NCI-H524 (cell line): ENCODE measurements around the gene PDXDC1.
A peak's percentile ranks its signal among the peaks of the same experiment; 100 is the strongest.
"Not testable (repeated sequence)": the region's sequence is repeated elsewhere in the genome, so short reads cannot be mapped to it uniquely, and the experiment has no call there.

Experiments used
- DNase-seq, 2 experiments: peaks; one replicate each; lab custom pipeline; 2025; lab: John Stamatoyannopoulos, UW

Gene PDXDC1

GRCh38 chr16:14971621-14972228 is 3.1 kb upstream of the PDXDC1 start:
- not testable (repeated sequence) for DNase-seq

- DNase-seq = not testable (repeated sequence)
Observed at GRCh38 chr16:14973785-14974322, 972 bp upstream of the PDXDC1 start.

GRCh38 chr16:14974331-14974655 is 533 bp upstream of the PDXDC1 start:
- DNase-seq = not testable (repeated sequence)

- DNase-seq = peak in 1 of 2 experiments; percentile 38
Observed at GRCh38 chr16:14975418-14976194, 780 bp downstream of the PDXDC1 start.

GRCh38 chr16:14976971-14977736 is 2.3 kb downstream of the PDXDC1 start:
- not testable (repeated sequence) for DNase-seq

GRCh38 chr16:14978281-14978680 is 3.5 kb downstream of the PDXDC1 start:
- not testable (repeated sequence) for DNase-seq

GRCh38 chr16:14978908-14979307 is 4.1 kb downstream of the PDXDC1 start:
- not testable (repeated sequence) for DNase-seq

- DNase-seq = not testable (repeated sequence)
Observed at GRCh38 chr16:14981234-14981633, 6.4 kb downstream of the PDXDC1 start.

DNA sequence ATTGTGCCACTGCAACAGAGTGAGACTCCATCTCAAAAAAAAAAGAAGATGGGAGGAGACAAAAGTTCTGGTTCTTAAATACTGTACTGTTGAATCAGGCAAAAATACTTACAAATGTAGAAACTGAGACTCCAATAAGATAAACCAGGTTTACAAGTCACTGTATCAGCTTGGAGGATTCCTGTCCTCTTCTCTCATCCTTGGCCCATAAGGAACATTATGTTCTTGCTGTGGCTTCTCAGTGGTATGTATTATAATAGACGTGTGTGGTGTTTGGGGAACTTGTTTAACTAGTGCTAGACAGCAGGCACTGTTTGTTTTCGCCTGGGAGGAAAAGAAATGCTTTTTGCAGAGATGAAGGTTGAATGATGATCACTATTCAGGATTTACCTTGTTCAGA is 7.7 kb downstream of the PDXDC1 start:
- DNase-seq = not testable (repeated sequence)

GRCh38 chr16:14988092-14988491 is 13.3 kb downstream of the PDXDC1 start:
- not testable (repeated sequence) for DNase-seq

DNA sequence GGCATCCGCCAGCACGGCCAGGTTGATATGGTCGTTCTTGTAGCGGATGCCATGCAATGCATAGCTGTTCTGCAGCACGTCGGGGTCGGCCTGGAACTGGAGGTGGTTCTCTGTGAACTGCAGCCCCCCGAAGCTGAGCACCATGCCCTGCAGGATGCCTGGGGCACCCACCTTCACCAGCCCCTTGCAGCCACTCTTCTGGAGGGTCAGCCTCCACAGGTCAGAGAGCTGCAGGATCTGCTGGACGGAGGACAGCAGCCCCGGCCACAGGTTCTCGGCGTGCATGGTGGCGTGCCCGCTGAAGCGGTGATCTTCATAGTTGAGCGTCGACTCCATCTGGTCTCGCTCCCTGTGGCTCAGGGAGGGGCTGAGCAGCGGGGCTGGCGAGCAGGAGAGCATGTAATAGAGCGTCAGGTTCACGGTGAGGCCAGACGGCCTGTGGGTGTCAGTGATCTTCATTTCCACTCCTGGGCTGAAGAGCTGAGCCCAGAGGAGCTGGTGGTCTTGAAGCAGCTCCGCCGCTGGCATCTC is 13.9 kb downstream of the PDXDC1 start:
- not testable (repeated sequence) for DNase-seq

- DNase-seq = not testable (repeated sequence)
Observed at GRCh38 chr16:14989291-14990281, 14.8 kb downstream of the PDXDC1 start.

GRCh38 chr16:14993277-14994151 is 18.7 kb downstream of the PDXDC1 start:
- DNase-seq = not testable (repeated sequence)

GRCh38 chr16:14996702-14997101 is 21.9 kb downstream of the PDXDC1 start:
- DNase-seq = not testable (repeated sequence)

DNA sequence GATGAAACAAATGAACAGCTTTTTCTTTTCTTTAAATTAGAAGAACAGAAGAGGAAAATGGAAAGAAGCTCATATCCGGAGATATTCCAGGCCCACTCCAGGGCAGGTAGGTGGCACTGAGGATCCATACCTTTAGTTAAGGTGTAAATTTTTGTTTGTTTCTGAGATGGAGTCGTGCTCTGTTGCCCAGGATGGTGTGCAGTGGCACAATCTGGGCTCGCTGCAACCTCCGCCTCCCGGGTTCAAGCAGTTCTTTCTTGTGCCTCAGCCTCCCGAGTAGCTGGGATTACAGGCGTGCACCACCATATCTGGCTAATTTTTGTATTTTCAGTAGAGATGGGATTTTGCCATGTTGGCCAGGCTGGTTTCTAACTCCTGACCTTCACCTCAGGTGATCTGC is 23.5 kb downstream of the PDXDC1 start:
- DNase-seq = not testable (repeated sequence)

DNA sequence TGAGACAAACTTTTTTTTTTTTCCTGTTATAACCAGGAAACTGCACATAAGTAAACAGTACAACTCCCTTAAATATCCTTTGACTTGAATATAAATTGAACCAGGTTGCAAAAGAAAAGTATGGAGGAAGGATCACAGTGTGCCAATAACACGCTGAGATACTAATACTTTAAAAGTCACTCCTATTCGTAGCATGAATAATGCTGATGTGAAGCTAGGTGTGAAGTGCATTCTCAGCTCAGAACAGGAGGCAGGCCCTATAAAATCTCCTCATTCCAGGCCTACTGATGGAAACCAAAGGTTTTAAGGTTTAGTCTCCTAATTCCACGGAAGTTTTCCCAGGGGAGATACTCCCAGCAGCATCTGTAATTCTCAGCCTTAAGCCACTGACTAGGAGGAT is 25.0 kb downstream of the PDXDC1 start:
- DNase-seq = peak in 1 of 2 experiments; percentile 29

DNA sequence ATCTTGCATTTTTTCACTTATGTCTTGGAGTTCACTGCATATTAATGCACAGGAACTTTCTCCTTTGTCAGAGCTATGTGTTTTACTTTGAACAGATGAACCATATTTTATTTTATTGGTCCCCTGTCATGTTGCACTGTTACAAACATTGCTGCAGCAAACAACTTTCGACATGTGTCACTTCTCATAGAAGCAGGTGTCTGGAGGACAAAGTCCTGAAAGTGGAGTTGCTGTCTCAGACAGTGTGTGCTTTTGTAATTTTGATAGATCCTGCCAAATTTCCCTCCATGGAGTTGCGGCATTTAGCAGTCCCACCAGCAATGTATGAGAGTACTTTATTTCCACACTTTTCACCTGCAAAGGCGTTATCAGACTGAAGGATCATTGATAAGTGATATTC is 27.6 kb downstream of the PDXDC1 start:
- DNase-seq = not testable (repeated sequence)

DNA sequence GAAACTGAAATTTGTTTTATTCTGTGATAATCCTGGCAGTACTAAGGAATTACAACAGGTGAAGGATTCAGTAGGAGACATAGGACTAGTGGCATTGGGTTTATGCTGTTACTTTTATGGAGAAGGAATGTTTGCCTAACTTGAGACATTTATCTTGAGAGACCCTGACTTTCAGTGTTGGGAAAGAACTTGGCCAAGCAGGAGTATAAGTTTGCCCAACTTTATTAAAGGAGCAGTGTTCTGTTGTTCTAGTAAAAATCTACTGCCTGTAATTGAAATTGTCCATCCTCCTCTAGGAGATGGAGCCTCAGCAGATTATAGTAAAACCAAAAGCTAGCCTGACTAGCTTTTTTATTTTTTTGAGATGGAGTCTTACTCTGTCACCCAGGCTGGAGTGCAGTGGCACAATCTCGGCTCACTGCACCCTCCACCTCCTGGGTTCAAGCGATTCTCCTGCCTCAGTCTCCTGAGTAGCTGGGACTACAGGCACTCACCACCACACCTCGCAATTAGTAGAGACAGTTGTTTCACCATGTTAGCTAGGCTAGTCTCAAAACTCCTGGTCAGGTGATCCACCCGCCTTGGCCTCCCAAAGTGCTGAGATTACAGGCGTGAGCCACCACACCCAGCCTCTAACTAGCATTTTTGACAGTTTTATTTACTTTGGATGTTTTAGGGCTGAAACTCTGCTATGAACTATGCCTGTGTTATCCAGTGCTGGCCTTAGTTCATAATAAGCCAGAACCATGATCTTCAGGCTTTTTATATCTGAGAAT is 30.7 kb downstream of the PDXDC1 start:
- not testable (repeated sequence) for DNase-seq

DNA sequence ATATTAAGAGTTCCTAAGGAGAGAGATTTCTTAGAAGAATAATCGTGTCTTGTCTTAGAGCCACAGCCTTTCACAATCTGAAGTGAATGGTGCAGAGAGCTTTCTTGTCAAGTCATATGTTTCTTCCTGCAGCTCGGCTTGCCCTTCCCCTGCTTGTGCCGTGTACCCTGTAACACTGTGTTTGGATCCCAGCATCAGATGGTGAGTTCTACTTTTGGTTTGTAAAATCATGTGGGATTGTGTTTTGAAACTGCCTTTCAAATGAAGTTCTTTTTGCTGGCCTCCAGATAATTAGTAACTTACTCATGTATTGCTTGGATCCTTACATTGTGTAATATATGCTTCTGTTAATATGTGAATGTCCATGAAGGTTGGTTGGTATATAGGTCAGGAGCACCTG is 33.8 kb downstream of the PDXDC1 start:
- not testable (repeated sequence) for DNase-seq
